Measurements from ENCODE around the gene DCAF5.
A peak's percentile ranks its signal among the peaks of the same experiment; 100 is the strongest.

DNA sequence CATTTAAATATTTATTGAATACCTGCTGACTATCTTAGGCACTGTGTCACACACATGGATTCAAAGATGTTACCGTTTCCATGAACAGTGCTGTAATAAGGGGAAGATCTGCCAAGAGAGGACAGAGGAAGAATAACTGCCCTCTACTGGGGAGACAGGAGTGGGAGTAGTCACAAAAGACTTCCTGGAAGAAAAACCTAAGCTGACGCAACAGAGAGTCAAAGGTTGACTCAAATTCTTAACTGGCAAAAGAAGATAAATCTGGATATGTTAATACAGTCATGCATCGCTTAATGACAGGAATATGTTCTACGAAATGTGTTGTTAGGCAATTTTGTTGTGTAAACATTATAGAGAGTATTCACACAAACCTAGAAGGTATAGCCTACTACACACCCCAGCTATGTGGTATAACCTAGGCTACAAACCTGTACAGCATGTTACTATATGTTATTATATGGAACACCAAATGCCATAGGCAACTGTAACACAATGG, 51.5 kb downstream of the DCAF5 start:
- TF ChIP-seq CTCF (IDR thresholded peaks at IDR 0.05) (peak in 5 of 6 experiments; percentile 12 to 78 (median 71)), POLR2A (IDR thresholded peaks at IDR 0.05) (no peak)
